ENCODE measurements around the gene DENND1A.

The DENND1A gene

DNA sequence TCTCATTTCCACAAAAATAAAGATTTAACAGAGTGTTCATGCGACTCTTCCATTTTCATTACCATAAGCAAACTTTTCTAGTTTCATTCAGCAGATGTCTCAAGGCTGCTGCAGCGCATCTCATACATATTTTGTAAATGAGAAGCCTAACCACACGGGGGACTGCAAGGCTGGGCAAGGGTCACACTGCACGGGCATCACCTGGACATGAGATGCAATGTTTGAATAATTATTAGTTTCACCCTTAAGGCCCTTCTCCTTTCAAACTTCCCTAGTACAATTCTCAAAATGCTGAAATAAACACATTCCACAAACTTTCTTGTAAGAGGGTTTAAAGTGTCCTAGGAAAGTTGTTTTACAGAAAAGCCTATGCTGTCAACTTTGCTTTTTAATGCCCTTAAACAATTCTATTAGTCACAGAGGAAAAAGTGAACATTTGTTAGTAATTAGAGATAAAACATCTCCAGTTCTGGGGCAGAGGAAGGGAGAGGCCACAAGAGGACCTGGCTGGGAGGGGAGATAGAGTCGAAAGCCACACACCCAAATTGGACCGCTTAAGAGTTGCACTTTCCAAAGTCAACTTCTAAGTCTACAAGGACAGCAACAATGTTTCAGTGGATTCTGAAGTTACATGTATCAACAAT is 1.3 kb downstream of the DENND1A start:
- Histone ChIP-seq H4K8ac (ENCODE audit: low read depth, low read length) (no peak overlapping the region), H3K9me3 (replicated peaks in 1 of 2; ENCODE audit: control insufficient read depth in 2 of 2, insufficient read depth in 1 of 2, low read depth in 1 of 2, low read length in 2 of 2) (peaks cover 0 to 4% of the 10 kb centered on the region in 2 donors), H3K4ac (ENCODE audit: low read length) (no peak overlapping the region), H3K4me2 (ENCODE audit: insufficient read depth, low read length, poor library complexity, severe bottlenecking) (peak overlapping the region; percentile 68), H2BK12ac (ENCODE audit: low read length) (no peak overlapping the region), H3K14ac (ENCODE audit: low read length) (no peak overlapping the region), H3K27me3 (ENCODE audit: control insufficient read depth in 3 of 3, insufficient read depth in 3 of 3, low read depth in 1 of 3, low read length in 3 of 3) (peaks cover 0 to 28% (median 0%) of the 10 kb centered on the region in 3 experiments), H2AFZ (ENCODE audit: low read length) (peak overlapping the region; percentile 88), H3K36me3 (replicated peaks in 1 of 2; ENCODE audit: control insufficient read depth in 2 of 2, insufficient read depth in 2 of 2, low read length in 2 of 2) (no peaks in the 10 kb centered on the region), H2BK120ac (ENCODE audit: low read depth, low read length) (no peak overlapping the region), H2BK5ac (ENCODE audit: low read length) (no peak overlapping the region), H2AK5ac (ENCODE audit: low read depth, low read length) (no peak overlapping the region), H3K23ac (ENCODE audit: low read depth, low read length, poor library complexity) (no peak overlapping the region), H3K4me1 (ENCODE audit: control insufficient read depth in 2 of 2, insufficient read depth in 1 of 2, low read depth in 1 of 2, low read length in 2 of 2) (peaks cover 13 to 14% of the 10 kb centered on the region in 2 donors), H3K79me1 (ENCODE audit: low read depth, low read length) (peaks cover 4% of the 10 kb centered on the region), H3K9ac (ENCODE audit: low read depth, low read length, poor library complexity) (no peak overlapping the region), H3K4me3 (ENCODE audit: low read length in 2 of 2) (peak overlapping the region; percentile 65 to 89), H2BK15ac (ENCODE audit: low read length) (no peak overlapping the region), H3K18ac (ENCODE audit: low read length) (no peak overlapping the region), H3K27ac (replicated peaks; ENCODE audit: low read length) (no peak overlapping the region), H4K91ac (ENCODE audit: low read depth, low read length, poor library complexity) (no peak overlapping the region)
- no CpG with 5 or more reads among the region's 6 CpGs for WGBS, 2 donors (ENCODE audit: extremely low coverage in 2 of 2, insufficient read length in 2 of 2, insufficient replicate concordance in 1 of 2)
- no peak for DNase-seq (ENCODE audit: low spot score)

DNA sequence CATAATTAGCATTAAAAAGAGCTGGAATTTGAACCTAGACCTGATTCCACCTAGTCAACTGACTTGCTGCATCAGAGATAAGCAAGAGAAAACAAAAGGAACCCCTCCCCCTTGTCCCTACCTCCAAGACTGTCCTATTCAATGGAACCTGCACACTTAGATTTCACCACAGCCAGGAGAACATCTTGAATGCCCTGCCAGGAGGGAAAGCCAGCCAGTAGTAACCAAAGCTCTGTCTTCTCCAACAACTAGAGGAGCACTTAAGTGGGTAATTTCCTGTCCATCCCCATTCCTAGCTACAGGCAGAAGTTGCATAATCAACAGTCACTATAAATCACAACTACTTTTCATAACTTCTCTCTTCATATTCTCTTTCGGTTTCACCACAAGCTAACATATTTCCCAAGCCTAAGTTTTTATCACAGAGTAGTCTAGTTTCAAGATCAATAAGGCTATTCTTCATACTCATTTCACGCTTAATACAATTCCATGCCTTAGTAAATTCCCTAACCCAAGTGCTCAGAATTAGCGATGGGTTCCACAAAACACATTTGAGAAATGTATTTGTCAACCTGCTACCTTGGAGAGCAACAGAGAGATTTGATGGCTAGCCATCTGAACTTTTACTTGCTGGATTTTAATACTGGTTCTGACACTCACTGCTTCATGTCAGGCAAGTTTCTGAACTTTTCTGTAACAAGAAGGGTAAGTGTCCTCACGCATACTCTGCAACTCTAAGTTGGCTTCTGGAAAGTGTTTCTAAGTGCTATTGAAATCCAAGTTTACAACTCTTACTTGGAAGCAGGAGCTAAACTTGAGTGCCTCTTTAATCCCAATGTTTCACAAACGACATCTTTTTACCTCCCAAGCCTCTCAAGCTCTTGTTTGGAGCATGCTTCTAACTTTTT is 2.0 kb downstream of the DENND1A start:
- H3K4me3 ChIP-seq (ENCODE audit: low read length in 2 of 2) = no peak overlapping the region
- H3K9me3 ChIP-seq (replicated peaks in 1 of 2; ENCODE audit: control insufficient read depth in 2 of 2, insufficient read depth in 1 of 2, low read depth in 1 of 2, low read length in 2 of 2) = peaks cover 0 to 6% of the 10 kb centered on the region in 2 donors
- no peak overlapping the region for H2BK120ac ChIP-seq (ENCODE audit: low read depth, low read length)
- H3K23ac ChIP-seq (ENCODE audit: low read depth, low read length, poor library complexity) = no peak overlapping the region
- H3K4me2 ChIP-seq (ENCODE audit: insufficient read depth, low read length, poor library complexity, severe bottlenecking) = no peak overlapping the region
- H3K27ac ChIP-seq (replicated peaks; ENCODE audit: low read length) = no peak overlapping the region
- peaks cover 4% of the 10 kb centered on the region for H3K79me1 ChIP-seq (ENCODE audit: low read depth, low read length)
- no peak for DNase-seq (ENCODE audit: low spot score)
- H3K18ac ChIP-seq (ENCODE audit: low read length) = no peak overlapping the region
- no peak overlapping the region for H4K8ac ChIP-seq (ENCODE audit: low read depth, low read length)
- no peak overlapping the region for H2AFZ ChIP-seq (ENCODE audit: low read length)
- H3K36me3 ChIP-seq (replicated peaks in 1 of 2; ENCODE audit: control insufficient read depth in 2 of 2, insufficient read depth in 2 of 2, low read length in 2 of 2) = no peaks in the 10 kb centered on the region
- no peak overlapping the region for H2BK5ac ChIP-seq (ENCODE audit: low read length)
- no peak overlapping the region for H4K91ac ChIP-seq (ENCODE audit: low read depth, low read length, poor library complexity)
- no peak overlapping the region for H3K4ac ChIP-seq (ENCODE audit: low read length)
- H2BK12ac ChIP-seq (ENCODE audit: low read length) = no peak overlapping the region
- WGBS, 2 donors (ENCODE audit: extremely low coverage in 2 of 2, insufficient read length in 2 of 2, insufficient replicate concordance in 1 of 2) = 100% methylated on average over 1 of the region's 5 CpGs; no CpG with 5 or more reads in 1 of the 2 donors
- H3K14ac ChIP-seq (ENCODE audit: low read length) = no peak overlapping the region
- H3K9ac ChIP-seq (ENCODE audit: low read depth, low read length, poor library complexity) = no peak overlapping the region
- no peak overlapping the region for H2AK5ac ChIP-seq (ENCODE audit: low read depth, low read length)
- H2BK15ac ChIP-seq (ENCODE audit: low read length) = no peak overlapping the region
- peaks cover 13 to 14% of the 10 kb centered on the region in 2 donors for H3K4me1 ChIP-seq (ENCODE audit: control insufficient read depth in 2 of 2, insufficient read depth in 1 of 2, low read depth in 1 of 2, low read length in 2 of 2)
- peaks cover 0 to 21% (median 0%) of the 10 kb centered on the region in 3 experiments for H3K27me3 ChIP-seq (ENCODE audit: control insufficient read depth in 3 of 3, insufficient read depth in 3 of 3, low read depth in 1 of 3, low read length in 3 of 3)

DNA sequence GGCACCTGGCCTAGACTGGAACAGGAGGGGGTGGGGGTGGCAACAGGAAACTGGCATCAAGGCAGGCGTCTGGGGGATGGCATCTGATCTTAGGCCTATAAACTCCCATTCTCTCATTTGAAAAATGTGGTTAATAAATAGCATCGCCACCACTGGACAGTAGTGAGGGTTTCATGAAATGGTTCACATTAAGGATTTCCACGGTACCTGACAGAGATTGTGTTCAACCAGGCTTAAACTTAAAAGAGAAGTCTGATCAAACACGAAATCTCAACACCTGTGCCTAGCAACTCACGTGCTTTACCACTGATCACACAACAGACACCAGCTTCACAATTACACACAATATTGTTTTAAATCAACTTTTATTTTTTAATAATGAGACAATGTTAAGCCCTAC is 3.0 kb downstream of the DENND1A start:
- Histone ChIP-seq H4K91ac (ENCODE audit: low read depth, low read length, poor library complexity) (no peak overlapping the region), H3K27ac (replicated peaks; ENCODE audit: low read length) (no peak overlapping the region), H3K36me3 (replicated peaks in 1 of 2; ENCODE audit: control insufficient read depth in 2 of 2, insufficient read depth in 2 of 2, low read length in 2 of 2) (no peaks in the 10 kb centered on the region), H2BK120ac (ENCODE audit: low read depth, low read length) (no peak overlapping the region), H3K79me1 (ENCODE audit: low read depth, low read length) (peaks cover 5% of the 10 kb centered on the region), H3K18ac (ENCODE audit: low read length) (no peak overlapping the region), H2BK15ac (ENCODE audit: low read length) (no peak overlapping the region), H4K8ac (ENCODE audit: low read depth, low read length) (no peak overlapping the region), H3K23ac (ENCODE audit: low read depth, low read length, poor library complexity) (no peak overlapping the region), H3K4ac (ENCODE audit: low read length) (no peak overlapping the region), H3K27me3 (ENCODE audit: control insufficient read depth in 3 of 3, insufficient read depth in 3 of 3, low read depth in 1 of 3, low read length in 3 of 3) (peaks cover 0 to 17% (median 0%) of the 10 kb centered on the region in 3 experiments), H2BK5ac (ENCODE audit: low read length) (no peak overlapping the region), H3K4me3 (ENCODE audit: low read length in 2 of 2) (no peak overlapping the region), H2BK12ac (ENCODE audit: low read length) (no peak overlapping the region), H2AFZ (ENCODE audit: low read length) (no peak overlapping the region), H2AK5ac (ENCODE audit: low read depth, low read length) (no peak overlapping the region), H3K4me2 (ENCODE audit: insufficient read depth, low read length, poor library complexity, severe bottlenecking) (no peak overlapping the region), H3K9ac (ENCODE audit: low read depth, low read length, poor library complexity) (no peak overlapping the region), H3K9me3 (replicated peaks in 1 of 2; ENCODE audit: control insufficient read depth in 2 of 2, insufficient read depth in 1 of 2, low read depth in 1 of 2, low read length in 2 of 2) (peaks cover 0 to 6% of the 10 kb centered on the region in 2 donors), H3K14ac (ENCODE audit: low read length) (no peak overlapping the region), H3K4me1 (ENCODE audit: control insufficient read depth in 2 of 2, insufficient read depth in 1 of 2, low read depth in 1 of 2, low read length in 2 of 2) (peaks cover 13 to 14% of the 10 kb centered on the region in 2 donors)
- no peak for DNase-seq (ENCODE audit: low spot score)
- no CpG with 5 or more reads among the region's 5 CpGs for WGBS, 2 donors (ENCODE audit: extremely low coverage in 2 of 2, insufficient read length in 2 of 2, insufficient replicate concordance in 1 of 2)

DNA sequence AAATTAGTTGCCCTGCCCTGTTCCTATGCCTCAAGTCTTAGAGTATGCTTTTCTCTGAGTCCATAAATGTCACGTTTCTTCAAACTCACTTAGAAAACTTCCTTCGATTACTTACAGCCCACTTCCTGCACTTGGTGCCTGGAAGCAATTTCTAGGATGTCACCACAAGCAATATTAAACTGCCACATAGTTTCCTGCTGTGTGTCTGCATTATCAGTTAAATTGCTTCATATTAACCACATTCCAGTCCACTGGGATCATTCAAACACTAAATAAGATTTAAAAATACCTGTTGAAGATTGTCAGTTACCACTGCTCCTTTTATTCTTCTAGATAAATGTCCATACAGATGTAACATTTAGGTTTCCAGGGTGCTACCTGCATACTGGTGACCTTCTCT is 4.1 kb downstream of the DENND1A start:
- Histone ChIP-seq H2BK12ac (ENCODE audit: low read length) (no peak overlapping the region), H3K9me3 (replicated peaks in 1 of 2; ENCODE audit: control insufficient read depth in 2 of 2, insufficient read depth in 1 of 2, low read depth in 1 of 2, low read length in 2 of 2) (peaks cover 0 to 6% of the 10 kb centered on the region in 2 donors), H2BK5ac (ENCODE audit: low read length) (no peak overlapping the region), H2BK120ac (ENCODE audit: low read depth, low read length) (no peak overlapping the region), H2AFZ (ENCODE audit: low read length) (no peak overlapping the region), H3K36me3 (replicated peaks in 1 of 2; ENCODE audit: control insufficient read depth in 2 of 2, insufficient read depth in 2 of 2, low read length in 2 of 2) (no peaks in the 10 kb centered on the region), H3K4me2 (ENCODE audit: insufficient read depth, low read length, poor library complexity, severe bottlenecking) (no peak overlapping the region), H4K8ac (ENCODE audit: low read depth, low read length) (no peak overlapping the region), H3K9ac (ENCODE audit: low read depth, low read length, poor library complexity) (no peak overlapping the region), H3K4me1 (ENCODE audit: control insufficient read depth in 2 of 2, insufficient read depth in 1 of 2, low read depth in 1 of 2, low read length in 2 of 2) (peaks cover 13 to 14% of the 10 kb centered on the region in 2 donors), H3K4ac (ENCODE audit: low read length) (no peak overlapping the region), H3K14ac (ENCODE audit: low read length) (no peak overlapping the region), H3K23ac (ENCODE audit: low read depth, low read length, poor library complexity) (no peak overlapping the region), H4K91ac (ENCODE audit: low read depth, low read length, poor library complexity) (no peak overlapping the region), H3K27me3 (ENCODE audit: control insufficient read depth in 3 of 3, insufficient read depth in 3 of 3, low read depth in 1 of 3, low read length in 3 of 3) (peaks cover 0 to 6% (median 0%) of the 10 kb centered on the region in 3 experiments), H3K79me1 (ENCODE audit: low read depth, low read length) (peaks cover 6% of the 10 kb centered on the region), H3K4me3 (ENCODE audit: low read length in 2 of 2) (no peak overlapping the region), H3K18ac (ENCODE audit: low read length) (no peak overlapping the region), H2BK15ac (ENCODE audit: low read length) (no peak overlapping the region), H3K27ac (replicated peaks; ENCODE audit: low read length) (no peak overlapping the region), H2AK5ac (ENCODE audit: low read depth, low read length) (no peak overlapping the region)
- no CpG with 5 or more reads among the region's 2 CpGs for WGBS, 2 donors (ENCODE audit: extremely low coverage in 2 of 2, insufficient read length in 2 of 2, insufficient replicate concordance in 1 of 2)
- DNase-seq (ENCODE audit: low spot score) = no peak

Measured in neuronal stem cell (in vitro differentiated cells).